ENCODE measurements around the gene C13orf46.
A peak's percentile ranks its signal among the peaks of the same experiment; 100 is the strongest.

C13orf46 gene

GRCh38 chr13:113979791-113980471, 6.1 kb upstream of the C13orf46 start:
- no peaks in the 10 kb centered on the region for H3K9me3 ChIP-seq (ENCODE audit: control insufficient read depth in 2 of 2, low read length in 2 of 2)
- H3K27ac ChIP-seq (ENCODE audit: low read depth in 2 of 2, low read length in 2 of 2): no peak overlapping the region
- peaks cover 7 to 14% of the 10 kb centered on the region in 2 donors for H3K4me1 ChIP-seq (ENCODE audit: control insufficient read depth in 2 of 2, insufficient read depth in 2 of 2, low read length in 2 of 2)
- H3K36me3 ChIP-seq (ENCODE audit: control insufficient read depth in 2 of 2, insufficient read depth in 2 of 2, low read length in 2 of 2): peaks cover 18 to 30% of the 10 kb centered on the region in 2 donors
- no peak overlapping the region for H3K4me3 ChIP-seq (ENCODE audit: low read length in 2 of 2)
- H3K27me3 ChIP-seq (ENCODE audit: control insufficient read depth in 2 of 2, insufficient read depth in 2 of 2, low read length in 2 of 2): no peaks in the 10 kb centered on the region
- no peak overlapping the region for H3K9ac ChIP-seq (ENCODE audit: low read depth in 1 of 2, low read length in 2 of 2)

GRCh38 chr13:113978741-113979481, 5.0 kb upstream of the C13orf46 start:
- Histone ChIP-seq H3K9me3 (ENCODE audit: control insufficient read depth in 2 of 2, low read length in 2 of 2) (no peaks in the 10 kb centered on the region), H3K27ac (ENCODE audit: low read depth in 2 of 2, low read length in 2 of 2) (no peak overlapping the region), H3K36me3 (ENCODE audit: control insufficient read depth in 2 of 2, insufficient read depth in 2 of 2, low read length in 2 of 2) (peaks cover 18 to 30% of the 10 kb centered on the region in 2 donors), H3K4me3 (ENCODE audit: low read length in 2 of 2) (no peak overlapping the region), H3K9ac (ENCODE audit: low read depth in 1 of 2, low read length in 2 of 2) (no peak overlapping the region), H3K27me3 (ENCODE audit: control insufficient read depth in 2 of 2, insufficient read depth in 2 of 2, low read length in 2 of 2) (no peaks in the 10 kb centered on the region), H3K4me1 (ENCODE audit: control insufficient read depth in 2 of 2, insufficient read depth in 2 of 2, low read length in 2 of 2) (peaks cover 7 to 14% of the 10 kb centered on the region in 2 donors)

- H3K27ac ChIP-seq (ENCODE audit: low read depth in 2 of 2, low read length in 2 of 2): no peak overlapping the region
- H3K4me3 ChIP-seq (ENCODE audit: low read length in 2 of 2): no peak overlapping the region
- H3K27me3 ChIP-seq (ENCODE audit: control insufficient read depth in 2 of 2, insufficient read depth in 2 of 2, low read length in 2 of 2): no peaks in the 10 kb centered on the region
- H3K4me1 ChIP-seq (ENCODE audit: control insufficient read depth in 2 of 2, insufficient read depth in 2 of 2, low read length in 2 of 2): peaks cover 7 to 14% of the 10 kb centered on the region in 2 donors
- H3K9ac ChIP-seq (ENCODE audit: low read depth in 1 of 2, low read length in 2 of 2): no peak overlapping the region
- H3K9me3 ChIP-seq (ENCODE audit: control insufficient read depth in 2 of 2, low read length in 2 of 2): no peaks in the 10 kb centered on the region
- peaks cover 18 to 30% of the 10 kb centered on the region in 2 donors for H3K36me3 ChIP-seq (ENCODE audit: control insufficient read depth in 2 of 2, insufficient read depth in 2 of 2, low read length in 2 of 2)
Observed at GRCh38 chr13:113977976-113978375, 4.1 kb upstream of the C13orf46 start.

- H3K36me3 ChIP-seq (ENCODE audit: control insufficient read depth in 2 of 2, insufficient read depth in 2 of 2, low read length in 2 of 2): peaks cover 18 to 26% of the 10 kb centered on the region in 2 donors
- no peaks in the 10 kb centered on the region for H3K27me3 ChIP-seq (ENCODE audit: control insufficient read depth in 2 of 2, insufficient read depth in 2 of 2, low read length in 2 of 2)
- H3K4me1 ChIP-seq (ENCODE audit: control insufficient read depth in 2 of 2, insufficient read depth in 2 of 2, low read length in 2 of 2): peaks cover 7 to 14% of the 10 kb centered on the region in 2 donors
- H3K4me3 ChIP-seq (ENCODE audit: low read length in 2 of 2): no peak overlapping the region
- H3K27ac ChIP-seq (ENCODE audit: low read depth in 2 of 2, low read length in 2 of 2): no peak overlapping the region
- no peak overlapping the region for H3K9ac ChIP-seq (ENCODE audit: low read depth in 1 of 2, low read length in 2 of 2)
- no peaks in the 10 kb centered on the region for H3K9me3 ChIP-seq (ENCODE audit: control insufficient read depth in 2 of 2, low read length in 2 of 2)
Observed at GRCh38 chr13:113976711-113977684, 3.1 kb upstream of the C13orf46 start.

- H3K4me3 ChIP-seq (ENCODE audit: low read length in 2 of 2): no peak overlapping the region
- peaks cover 17% of the 10 kb centered on the region in 2 donors for H3K36me3 ChIP-seq (ENCODE audit: control insufficient read depth in 2 of 2, insufficient read depth in 2 of 2, low read length in 2 of 2)
- no peaks in the 10 kb centered on the region for H3K27me3 ChIP-seq (ENCODE audit: control insufficient read depth in 2 of 2, insufficient read depth in 2 of 2, low read length in 2 of 2)
- no peak overlapping the region for H3K9ac ChIP-seq (ENCODE audit: low read depth in 1 of 2, low read length in 2 of 2)
- no peak overlapping the region for H3K27ac ChIP-seq (ENCODE audit: low read depth in 2 of 2, low read length in 2 of 2)
- no peaks in the 10 kb centered on the region for H3K9me3 ChIP-seq (ENCODE audit: control insufficient read depth in 2 of 2, low read length in 2 of 2)
- peaks cover 11 to 12% of the 10 kb centered on the region in 2 donors for H3K4me1 ChIP-seq (ENCODE audit: control insufficient read depth in 2 of 2, insufficient read depth in 2 of 2, low read length in 2 of 2)
Observed at GRCh38 chr13:113975416-113975815, 1.5 kb upstream of the C13orf46 start.

- H3K9ac ChIP-seq (ENCODE audit: low read depth in 1 of 2, low read length in 2 of 2): no peak overlapping the region
- peaks cover 9% of the 10 kb centered on the region in 2 donors for H3K36me3 ChIP-seq (ENCODE audit: control insufficient read depth in 2 of 2, insufficient read depth in 2 of 2, low read length in 2 of 2)
- H3K4me3 ChIP-seq (ENCODE audit: low read length in 2 of 2): no peak overlapping the region
- H3K27me3 ChIP-seq (ENCODE audit: control insufficient read depth in 2 of 2, insufficient read depth in 2 of 2, low read length in 2 of 2): no peaks in the 10 kb centered on the region
- H3K27ac ChIP-seq (ENCODE audit: low read depth in 2 of 2, low read length in 2 of 2): no peak overlapping the region
- H3K4me1 ChIP-seq (ENCODE audit: control insufficient read depth in 2 of 2, insufficient read depth in 2 of 2, low read length in 2 of 2): peaks cover 14 to 18% of the 10 kb centered on the region in 2 donors
- H3K9me3 ChIP-seq (ENCODE audit: control insufficient read depth in 2 of 2, low read length in 2 of 2): no peaks in the 10 kb centered on the region
Observed at GRCh38 chr13:113974304-113975281, 717 bp upstream of the C13orf46 start.

GRCh38 chr13:113972451-113973217, 1.2 kb downstream of the C13orf46 start:
- Histone ChIP-seq H3K9me3 (ENCODE audit: control insufficient read depth in 2 of 2, low read length in 2 of 2) (no peaks in the 10 kb centered on the region), H3K27me3 (ENCODE audit: control insufficient read depth in 2 of 2, insufficient read depth in 2 of 2, low read length in 2 of 2) (no peaks in the 10 kb centered on the region), H3K9ac (ENCODE audit: low read depth in 1 of 2, low read length in 2 of 2) (no peak overlapping the region), H3K27ac (ENCODE audit: low read depth in 2 of 2, low read length in 2 of 2) (no peak overlapping the region), H3K36me3 (ENCODE audit: control insufficient read depth in 2 of 2, insufficient read depth in 2 of 2, low read length in 2 of 2) (peaks cover 0 to 2% of the 10 kb centered on the region in 2 donors), H3K4me3 (ENCODE audit: low read length in 2 of 2) (no peak overlapping the region), H3K4me1 (ENCODE audit: control insufficient read depth in 2 of 2, insufficient read depth in 2 of 2, low read length in 2 of 2) (peaks cover 15 to 20% of the 10 kb centered on the region in 2 donors)

GRCh38 chr13:113971471-113972231, 2.2 kb downstream of the C13orf46 start:
- H3K4me1 ChIP-seq (ENCODE audit: control insufficient read depth in 2 of 2, insufficient read depth in 2 of 2, low read length in 2 of 2): peaks cover 15 to 20% of the 10 kb centered on the region in 2 donors

More at GRCh38 chr13:113971471-113972231, 2.2 kb downstream of the C13orf46 start:
- H3K9me3 ChIP-seq (ENCODE audit: control insufficient read depth in 2 of 2, low read length in 2 of 2): no peaks in the 10 kb centered on the region
- H3K27ac ChIP-seq (ENCODE audit: low read depth in 2 of 2, low read length in 2 of 2): peak overlapping the region; percentile 86 to 87
- H3K36me3 ChIP-seq (ENCODE audit: control insufficient read depth in 2 of 2, insufficient read depth in 2 of 2, low read length in 2 of 2): no peaks in the 10 kb centered on the region
- peak overlapping the region in 1 of 2 donors; percentile 61 for H3K9ac ChIP-seq (ENCODE audit: low read depth in 1 of 2, low read length in 2 of 2)
- no peaks in the 10 kb centered on the region for H3K27me3 ChIP-seq (ENCODE audit: control insufficient read depth in 2 of 2, insufficient read depth in 2 of 2, low read length in 2 of 2)
- H3K4me3 ChIP-seq (ENCODE audit: low read length in 2 of 2): no peak overlapping the region

All from mucosa of rectum (tissue), 2 donors.